H1 (cell line): ENCODE data around the gene GPR137. TPM values are rescaled to one million over a fixed set of nuclear protein-coding genes. Genes with fewer than 3 reads are reported as not detected.

Source experiments
- CTCF ChIA-PET: fragments of 300-600 bp; sonication (Branson Sonifier 250); formaldehyde crosslinking; loops from one replicate; lab custom pipeline; 2021; ENCODE audit not compliant: partially characterized antibody; lab: Charles Lee
- POLR2A ChIA-PET: fragments of 300-600 bp; sonication (Branson Sonifier 250); formaldehyde crosslinking; loops from one replicate; lab custom pipeline; 2021; ENCODE audit warnings: inconsistent platforms; ENCODE audit not compliant: partially characterized antibody; lab: Charles Lee
- DNase-seq, 2 experiments: peaks; one replicate each; pipeline versions ENCODE4 v3.0.0 to v3.0.0-alpha.2; 2010 to 2022; ENCODE audit warnings: low spot score in 2 of 2, low read depth in 1 of 2, mixed read lengths in 1 of 2
- FAIRE-seq: peaks from 2 replicates; lab custom pipeline; 2011; peaks lifted over from hg19 to GRCh38; lab: Jason Lieb, UNC
- H2AFZ ChIP-seq: 2 replicates; pipeline ENCODE4 v1.8.1; 2012; ENCODE audit warnings: low read length, inconsistent platforms
- H2AK5ac ChIP-seq: 2 replicates; pipeline ENCODE4 v1.6.1; 2013; ENCODE audit warnings: low read depth, low read length
- H2BK120ac ChIP-seq: replicated peaks from 2 replicates; pipeline ENCODE3; 2013; ENCODE audit warnings: low read depth, low read length, inconsistent platforms
- H2BK12ac ChIP-seq: 2 replicates; pipeline ENCODE4 v1.6.1; 2013; ENCODE audit warnings: low read depth, low read length
- H2BK15ac ChIP-seq: 2 replicates; pipeline ENCODE4 v1.6.1; 2013; ENCODE audit warnings: low read length
- H2BK20ac ChIP-seq: 2 replicates; pipeline ENCODE4 v1.6.1; 2013; ENCODE audit warnings: low read length
- H2BK5ac ChIP-seq: 2 replicates; pipeline ENCODE4 v1.6.1; 2013; ENCODE audit warnings: low read depth, low read length
- H3K14ac ChIP-seq: 2 replicates; pipeline ENCODE4 v1.6.1; 2013; ENCODE audit warnings: inconsistent platforms; ENCODE audit not compliant: insufficient read length
- H3K18ac ChIP-seq: 2 replicates; pipeline ENCODE4 v1.6.1; 2013; ENCODE audit warnings: low read length; ENCODE audit errors: extremely low read depth
- H3K23ac ChIP-seq: 2 replicates; pipeline ENCODE4 v1.6.1; 2013; ENCODE audit warnings: inconsistent platforms; ENCODE audit not compliant: insufficient read length
- H3K23me2 ChIP-seq: 2 replicates; pipeline ENCODE4 v1.6.1; 2013; ENCODE audit warnings: low read depth, low read length
- H3K27ac ChIP-seq: 2 replicates; pipeline ENCODE4 v1.6.1; 2011; ENCODE audit warnings: low read depth, low read length, inconsistent platforms
- H3K27me3 ChIP-seq, 4 experiments: replicated peaks in 1 of 4; 1 replicate in 1 of 4; 2 replicates in 3 of 4; pipeline versions ENCODE4 v1.6.1 to v1.8.1; 2011 to 2013; ENCODE audit warnings: low read length in 3 of 4, mild to moderate bottlenecking in 3 of 4, inconsistent platforms in 2 of 4, mixed read lengths in 2 of 4, moderate library complexity in 1 of 4; ENCODE audit not compliant: control insufficient read depth in 3 of 4, insufficient read depth in 3 of 4; ENCODE audit errors: extremely low read depth in 1 of 4
- H3K36me3 ChIP-seq, 4 experiments: 2 replicates each; pipeline versions ENCODE4 v1.6.1 to v1.8.1; 2011 to 2013; ENCODE audit warnings: mild to moderate bottlenecking in 4 of 4, low read length in 3 of 4, moderate library complexity in 2 of 4, control low read depth in 1 of 4, inconsistent platforms in 1 of 4; ENCODE audit not compliant: insufficient read depth in 4 of 4, control insufficient read depth in 2 of 4
- H3K4ac ChIP-seq: replicated peaks from 2 replicates; pipeline ENCODE3; 2013; ENCODE audit warnings: low read length, low read depth, mixed read lengths, inconsistent platforms; ENCODE audit not compliant: insufficient read length
- H3K4me1 ChIP-seq, 4 experiments: replicated peaks in 1 of 4; 1 replicate in 1 of 4; 2 replicates in 3 of 4; pipeline versions ENCODE4 v1.6.1 to v1.8.1; 2011 to 2013; ENCODE audit warnings: low read length in 3 of 4, inconsistent platforms in 2 of 4, mixed read lengths in 1 of 4; ENCODE audit not compliant: insufficient read depth in 4 of 4, control insufficient read depth in 3 of 4
- H3K4me2 ChIP-seq, 2 experiments: 2 replicates each; pipeline versions ENCODE4 v1.6.1 to v1.8.1; 2011 to 2013; ENCODE audit warnings: low read depth in 2 of 2, low read length in 2 of 2, control low read depth in 1 of 2, inconsistent platforms in 1 of 2, mild to moderate bottlenecking in 1 of 2; ENCODE audit not compliant: insufficient read depth in 1 of 2
- H3K4me3 ChIP-seq, 4 experiments: fragments of 200-600, 300-600 bp in 1 of 4; sonication (generic), shearing (Covaris generic), sonication (Bioruptor Twin) in 1 of 4; 2 replicates each; pipeline versions ENCODE4 v1.5.1 to v1.8.1; 2011 to 2016; ENCODE audit warnings: low read length in 4 of 4, low read depth in 3 of 4, control low read depth in 2 of 4, inconsistent platforms in 2 of 4, mild to moderate bottlenecking in 2 of 4, mixed read lengths in 1 of 4, moderate library complexity in 1 of 4; ENCODE audit not compliant: insufficient read depth in 2 of 4; ENCODE audit errors: extremely low read depth in 1 of 4
- H3K56ac ChIP-seq: replicated peaks from 2 replicates; pipeline ENCODE3; 2013; ENCODE audit warnings: low read depth, mild to moderate bottlenecking, mixed read lengths, low read length, inconsistent platforms; ENCODE audit not compliant: insufficient read length
- H3K79me1 ChIP-seq: 2 replicates; pipeline ENCODE4 v1.6.1; 2013; ENCODE audit warnings: low read depth, low read length, control low read depth
- H3K79me2 ChIP-seq, 2 experiments: 2 replicates each; pipeline versions ENCODE4 v1.6.1 to v1.8.1; 2012 to 2013; ENCODE audit warnings: low read length in 2 of 2, mild to moderate bottlenecking in 2 of 2, inconsistent platforms in 1 of 2; ENCODE audit not compliant: insufficient read depth in 2 of 2, control insufficient read depth in 1 of 2
- H3K9ac ChIP-seq, 4 experiments: replicated peaks in 1 of 4; 1 replicate in 1 of 4; 2 replicates in 3 of 4; pipeline versions ENCODE4 v1.6.1 to v1.8.1; 2011 to 2013; ENCODE audit warnings: low read depth in 3 of 4, low read length in 3 of 4, control low read depth in 2 of 4, mild to moderate bottlenecking in 2 of 4, moderate library complexity in 2 of 4, inconsistent platforms in 1 of 4; ENCODE audit errors: extremely low read depth in 1 of 4
- H3K9me3 ChIP-seq, 2 experiments: 2 replicates each; pipeline versions ENCODE4 v1.6.1 to v1.8.1; 2012 to 2013; ENCODE audit warnings: mild to moderate bottlenecking in 2 of 2, moderate library complexity in 2 of 2, control low read depth in 1 of 2, inconsistent platforms in 1 of 2, low read depth in 1 of 2, low read length in 1 of 2, mixed read lengths in 1 of 2; ENCODE audit not compliant: insufficient read depth in 2 of 2
- H4K20me1 ChIP-seq, 2 experiments: replicated peaks in 1 of 2; 2 replicates each; pipeline versions ENCODE3 to v1.8.1; 2011 to 2013; ENCODE audit warnings: inconsistent platforms in 2 of 2, low read length in 2 of 2, mild to moderate bottlenecking in 1 of 2; ENCODE audit not compliant: insufficient read depth in 2 of 2, control insufficient read depth in 1 of 2
- H4K5ac ChIP-seq: 2 replicates; pipeline ENCODE4 v1.6.1; 2013; ENCODE audit warnings: low read length, low read depth, mixed read lengths, inconsistent platforms; ENCODE audit not compliant: insufficient read length
- H4K8ac ChIP-seq: 2 replicates; pipeline ENCODE4 v1.8.0; 2013; ENCODE audit warnings: mild to moderate bottlenecking, moderate library complexity, low read length, inconsistent platforms; ENCODE audit not compliant: insufficient read depth; ENCODE audit errors: extremely low read depth
- H4K91ac ChIP-seq: replicated peaks from 2 replicates; pipeline ENCODE3; 2013; ENCODE audit warnings: low read length, mixed read lengths, inconsistent platforms; ENCODE audit not compliant: insufficient read length
- ASH2L ChIP-seq: fragments of 200-600, 300-600 bp; sonication (generic); IDR thresholded peaks from one replicate; pipeline ENCODE4 v1.7.1; 2017; ENCODE audit warnings: low read length
- ATF2 ChIP-seq: IDR thresholded peaks from 2 replicates; pipeline ENCODE4 v1.6.1; 2012; ENCODE audit warnings: low read length, inconsistent platforms
- CEBPB ChIP-seq: IDR thresholded peaks from 2 replicates; pipeline ENCODE4 v1.6.1; 2012; ENCODE audit warnings: low read depth, low read length
- CREB1 ChIP-seq: IDR thresholded peaks from 2 replicates; pipeline ENCODE4 v1.6.1; 2012; ENCODE audit warnings: inconsistent platforms
- FOSL1 ChIP-seq: IDR thresholded peaks from 2 replicates; pipeline ENCODE4 v1.6.1; 2011; ENCODE audit warnings: mild to moderate bottlenecking, low read depth, low read length, moderate library complexity; ENCODE audit not compliant: insufficient read depth
- KDM1A ChIP-seq: fragments of 200-600, 300-600 bp; sonication (generic); IDR thresholded peaks from 2 replicates; pipeline ENCODE4 v1.7.1; 2016; ENCODE audit warnings: mild to moderate bottlenecking, low read length, borderline replicate concordance
- POU5F1 ChIP-seq: IDR thresholded peaks from 2 replicates; pipeline ENCODE4 v1.6.1; 2011; ENCODE audit warnings: low read depth, mild to moderate bottlenecking, low read length, moderate library complexity
- RAD21 ChIP-seq, 2 experiments: IDR thresholded peaks in 1 of 2; conservative IDR thresholded peaks in 1 of 2; 2 replicates each; pipeline ENCODE4 v1.6.1; 2011; ENCODE audit warnings: low read depth in 2 of 2, low read length in 2 of 2, improper control_type of control experiment in 1 of 2, inconsistent platforms in 1 of 2, mild to moderate bottlenecking in 1 of 2, moderate library complexity in 1 of 2
- SIRT6 ChIP-seq: IDR thresholded peaks from one replicate; pipeline ENCODE4 v1.7.1; 2012; ENCODE audit warnings: low read length, inconsistent platforms
- SRF ChIP-seq: IDR thresholded peaks from 2 replicates; pipeline ENCODE4 v1.6.1; 2011; ENCODE audit warnings: mild to moderate bottlenecking, low read depth, low read length, moderate library complexity
- TAF1 ChIP-seq: IDR thresholded peaks from 2 replicates; pipeline ENCODE4 v1.6.1; 2011; ENCODE audit warnings: mild to moderate bottlenecking, low read depth, low read length
- WGBS, 2 experiments: shearing (Covaris generic) in 1 of 2; methylation state at CpG; one replicate each; pipeline versions ENCODE4 v1.1.6 to v1.1.7; 2013 to 2015; ENCODE audit warnings: low lambda C conversion rate in 2 of 2, mixed read lengths in 2 of 2, inconsistent platforms in 1 of 2, low coverage in 1 of 2, missing lambda C conversion rate in 1 of 2; ENCODE audit not compliant: insufficient replicate concordance in 2 of 2, insufficient coverage in 1 of 2, insufficient read length in 1 of 2; ENCODE audit errors: extremely low coverage in 1 of 2, missing lambda C conversion rate in 1 of 2; 5-methylcytosine and 5-hydroxymethylcytosine counted together
- polyA plus RNA-seq, 7 experiments: library from polyadenylated mRNA; depleted of rRNA in 3 of 7; stranded (reverse) in 5 of 7; unstranded in 2 of 7; fragments of >200 nt in 5 of 7; fragments of 200-250 nt in 2 of 7; gene quantifications; 1 replicate in 5 of 7; 2 replicates in 1 of 7; 4 replicates in 1 of 7; pipeline versions ENCODE4 v1.2.1 to v1.2.3, GENCODE V29; 2011 to 2013; ENCODE audit warnings: missing spikeins in 2 of 7, mixed read lengths in 2 of 7
- total RNA-seq: library from RNA; stranded (reverse); fragmentation: NEBNext Ultra II Directional; extraction: Animal tissue kit (Norgen Biotek cat#: 25700); gene quantifications from 2 replicates; pipeline ENCODE4 v1.2.1, GENCODE V29; 2021
- TF ChIP-seq, protein P1 (sequence below): IDR thresholded peaks from 2 replicates; pipeline ENCODE4 v1.6.1; 2011; ENCODE audit warnings: low read depth, mild to moderate bottlenecking, low read length; ENCODE audit not compliant: insufficient read depth

GPR137 gene
- total and polyA plus RNA-seq, 2 of the 8 experiments (the other 6 are each of a cell fraction or from before 2014, with no cell fraction given): 36.2 to 37.8 TPM

DNA sequence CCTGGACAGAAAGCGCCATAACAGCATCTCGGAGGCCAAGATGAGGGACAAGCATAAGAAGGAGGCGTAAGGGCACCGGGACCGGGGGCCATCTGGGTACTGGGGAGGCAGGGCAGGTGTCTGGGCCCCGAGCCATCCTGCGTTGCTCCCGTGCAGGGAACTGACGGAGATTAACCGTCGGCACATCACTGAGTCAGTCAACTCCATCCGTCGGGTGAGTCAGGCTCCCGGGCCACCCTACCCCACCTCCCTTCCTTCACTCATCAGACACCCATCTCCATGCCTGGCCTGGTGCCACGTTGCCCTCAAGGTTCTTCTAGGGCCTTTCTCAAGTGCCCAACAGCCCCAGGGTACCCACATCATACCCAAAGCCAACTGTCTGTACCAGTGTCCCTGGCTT, 19.3 kb upstream of the GPR137 start:
- no peaks in the 10 kb centered on the region for H3K79me2 ChIP-seq
- CTCF ChIA-PET: interaction anchor here (0.9 to 8.5 kb wide), 7 partner anchors 10 to 59 kb away, joined by 3 to 102 read pairs (median 4); partner anchors contain the start of genes CATSPERZ, PLCB3 and PPP1R14B
- no peak overlapping the region for H3K4ac ChIP-seq
- no peak overlapping the region for H2BK12ac ChIP-seq
- H2AFZ ChIP-seq: no peak overlapping the region
- H2BK20ac ChIP-seq: no peak overlapping the region
- 92% methylated on average over 15 of the region's 15 CpGs; no CpG with 5 or more reads in 1 of the 2 experiments for WGBS, 2 experiments
- H2BK120ac ChIP-seq: no peak overlapping the region
- H4K91ac ChIP-seq: no peak overlapping the region
- H3K79me1 ChIP-seq: no peaks in the 10 kb centered on the region
- H4K8ac ChIP-seq: no peak overlapping the region
- peaks cover 4% of the 10 kb centered on the region for H3K23me2 ChIP-seq
- FAIRE-seq (no peak), DNase-seq (no peak)
- H3K4me3 ChIP-seq: no peak overlapping the region
- peaks cover 4 to 13% of the 10 kb centered on the region in 2 experiments for H4K20me1 ChIP-seq
- peaks cover 0 to 11% (median 4%) of the 10 kb centered on the region in 4 experiments; a peak in 5 of 7 replicates for H3K4me1 ChIP-seq
- H3K36me3 ChIP-seq: peaks cover 10 to 51% (median 22%) of the 10 kb centered on the region in 4 experiments
- H3K9ac ChIP-seq: no peak overlapping the region
- H3K18ac ChIP-seq: no peak overlapping the region
- H3K23ac ChIP-seq: no peak overlapping the region
- no peaks in the 10 kb centered on the region for H3K27me3 ChIP-seq
- no peak overlapping the region for H2BK15ac ChIP-seq
- no peak overlapping the region for H3K56ac ChIP-seq
- no peak overlapping the region for H3K27ac ChIP-seq
- POLR2A ChIA-PET: interaction anchor here (10.2 to 11.9 kb wide), 2 partner anchors 10 to 20 kb away, joined by 101 to 352 read pairs; partner anchors contain the start of genes FKBP2, PLCB3 and PPP1R14B
- no peak overlapping the region for H4K5ac ChIP-seq
- no peaks in the 10 kb centered on the region for H3K9me3 ChIP-seq
- no peak overlapping the region for H2BK5ac ChIP-seq
- H3K14ac ChIP-seq: no peak overlapping the region
- no peak overlapping the region for H3K4me2 ChIP-seq
- H2AK5ac ChIP-seq: no peak overlapping the region
- TF ChIP-seq CEBPB (no peak), POU5F1 (no peak), RAD21 (IDR thresholded peaks at IDR 0.05 in 1 of 2, conservative IDR thresholded peaks at IDR 0.05 in 1 of 2; ENCODE audit: low read depth in 2 of 2, low read length in 2 of 2) (no peak), ATF2 (no peak), FOSL1 (no peak), KDM1A (no peak), TAF1 (no peak), CREB1 (no peak), ASH2L (no peak), SIRT6 (no peak), SRF (no peak)
- TF ChIP-seq, protein P1, sequence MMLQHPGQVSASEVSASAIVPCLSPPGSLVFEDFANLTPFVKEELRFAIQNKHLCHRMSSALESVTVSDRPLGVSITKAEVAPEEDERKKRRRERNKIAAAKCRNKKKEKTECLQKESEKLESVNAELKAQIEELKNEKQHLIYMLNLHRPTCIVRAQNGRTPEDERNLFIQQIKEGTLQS: no peak
